ENCODE measurements around the gene EMC6. TPM values are rescaled to one million over a fixed set of nuclear protein-coding genes. Genes with fewer than 3 reads are reported as not detected.

Gene EMC6
- total RNA-seq, 1 experiment from 2014 or later: 56.5 TPM

DNA sequence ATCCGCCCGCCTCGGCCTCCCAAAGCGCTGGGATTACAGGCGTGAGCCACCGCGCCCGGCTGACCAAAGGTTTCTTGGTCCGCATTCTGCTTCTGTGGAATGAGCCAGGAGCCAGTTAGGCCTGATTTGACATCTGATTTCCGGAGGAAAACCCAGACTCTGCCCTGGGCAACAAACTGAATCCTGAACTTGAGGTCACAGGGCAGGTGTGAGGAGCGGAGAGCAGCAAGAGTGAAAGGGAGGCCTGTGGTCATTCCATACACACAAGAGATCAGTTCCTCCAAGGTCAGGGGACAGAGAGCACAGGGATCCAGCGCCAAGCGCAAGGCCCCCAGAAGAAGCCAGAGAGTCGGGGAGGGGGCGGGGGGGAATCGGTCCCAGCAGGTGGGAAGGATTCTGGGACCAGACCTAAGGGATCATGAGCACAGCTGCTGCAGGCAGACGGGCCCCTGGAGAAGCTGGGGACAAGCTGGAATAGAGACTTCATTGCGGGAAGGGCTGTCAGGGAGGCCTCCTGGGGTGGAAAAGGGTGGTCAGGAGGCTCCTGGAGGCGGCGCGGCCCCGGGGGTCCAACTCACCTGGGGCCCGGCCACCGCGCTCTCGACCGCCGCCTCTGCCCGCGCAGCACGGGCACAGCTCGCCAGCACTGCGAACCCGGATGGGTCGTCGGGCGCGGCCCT lies 33.0 kb upstream of the EMC6 start:
- Histone ChIP-seq H3K4me1 (ENCODE audit: insufficient read depth, low read length) (peaks cover 6% of the 10 kb centered on the region; the same call in 1 of the 2 replicates), H3F3A (ENCODE audit: low read length, unreplicated experiment) (no peaks in the 10 kb centered on the region), H3K4me2 (ENCODE audit: low read length) (peak overlapping the region; percentile 94), H3K36me3 (ENCODE audit: low read depth, low read length) (no peaks in the 10 kb centered on the region; the same call in 1 of the 2 replicates), H3K79me2 (ENCODE audit: low read length) (peaks cover 44% of the 10 kb centered on the region), H3K9ac (ENCODE audit: low read length) (peak overlapping the region; percentile 93), H3K27ac (ENCODE audit: low read length) (peak overlapping the region; percentile 46), H4K20me1 (ENCODE audit: low read length) (no peaks in the 10 kb centered on the region), H3K4me3 (ENCODE audit: low read length) (peak overlapping the region; percentile 86), H3K27me3 (ENCODE audit: low read length) (no peaks in the 10 kb centered on the region), H2AFZ (ENCODE audit: low read length) (peak overlapping the region; percentile 68; the same call in 1 of the 2 replicates), H3K9me2 (replicated peaks; ENCODE audit: low read length) (no peaks in the 10 kb centered on the region), H3K9me3 (ENCODE audit: low read length) (no peaks in the 10 kb centered on the region)
- CTCF ChIA-PET: interaction anchor here (0.6 to 1.0 kb wide), 2 partner anchors 32 kb away, joined by 3 to 5 read pairs; no protein-coding TSS in a partner anchor
- intact Hi-C loops (cut with micrococcal nuclease): loop anchor here (1.0 to 2.0 kb wide), 3 partner anchors 33 to 100 kb away; partner anchors contain the start of genes EMC6 and TAX1BP3
- ATAC-seq (peak; percentile 2), DNase-seq (peak; percentile 30)
- BruUV-seq (replicated peaks): no TSS peak
- TF ChIP-seq EZH2phosphoT487 (IDR thresholded peaks at IDR 0.05; ENCODE audit: borderline replicate concordance, low read length) (no peak), EZH2 (IDR thresholded peaks at IDR 0.05; ENCODE audit: low read length, unreplicated experiment) (no peak), CTCF (conservative IDR thresholded peaks at IDR 0.05; ENCODE audit: low read depth, low read length) (no peak)
- POLR2A ChIA-PET (ENCODE audit: unreplicated experiment): interaction anchor here (0.5 to 0.9 kb wide), 3 partner anchors 17 to 77 kb away, joined by 3 to 11 read pairs (median 3); no protein-coding TSS in a partner anchor

GRCh38 chr17:3636154-3636907 lies 32.3 kb upstream of the EMC6 start, which contains the start of the genes CTNS and SHPK:
Gene CTNS, plus strand, starts transcription at chr17:3636760. Its CDS starts 3,447 bp downstream, at chr17:3640207.
Gene SHPK, minus strand, starts transcription at chr17:3636250. Its CDS starts 31 bp downstream, at chr17:3636219.
- Histone ChIP-seq H2AFZ (ENCODE audit: low read length) (peak within 1 kb of the TSS; percentile 83), H3K36me3 (ENCODE audit: low read depth, low read length) (no peaks in the 10 kb centered on the region; the same call in 1 of the 2 replicates), H3K9me3 (ENCODE audit: low read length) (no peaks in the 10 kb centered on the region), H3K9ac (ENCODE audit: low read length) (peak within 1 kb of the TSS; percentile 93), H3K4me2 (ENCODE audit: low read length) (peak within 1 kb of the TSS; percentile 94), H3K27ac (ENCODE audit: low read length) (peak within 1 kb of the TSS; percentile 86), H3K4me3 (ENCODE audit: low read length) (peak within 1 kb of the TSS; percentile 86), H4K20me1 (ENCODE audit: low read length) (no peaks in the 10 kb centered on the region), H3K27me3 (ENCODE audit: low read length) (no peaks in the 10 kb centered on the region), H3K79me2 (ENCODE audit: low read length) (peaks cover 41% of the 10 kb centered on the region), H3K4me1 (ENCODE audit: insufficient read depth, low read length) (peaks cover 6% of the 10 kb centered on the region; the same call in 1 of the 2 replicates), H3K9me2 (replicated peaks; ENCODE audit: low read length) (no peaks in the 10 kb centered on the region), H3F3A (ENCODE audit: low read length, unreplicated experiment) (no peaks in the 10 kb centered on the region)
- peak; percentile 95 for ATAC-seq
- intact Hi-C loops (cut with micrococcal nuclease): loop anchor here (1.0 to 2.0 kb wide), 3 partner anchors 32 to 101 kb away; partner anchors contain the start of genes EMC6 and TAX1BP3
- POLR2A ChIA-PET (ENCODE audit: unreplicated experiment): interaction anchor here (0.5 to 0.9 kb wide), 4 partner anchors 16 to 119 kb away, joined by 3 to 11 read pairs (median 3); no protein-coding TSS in a partner anchor
- CTCF ChIA-PET: interaction anchor here (0.5 to 1.0 kb wide), 5 partner anchors 31 to 1234 kb away, joined by 3 to 5 read pairs (median 3); no protein-coding TSS in a partner anchor
- no peak for TF ChIP-seq EZH2 (IDR thresholded peaks at IDR 0.05; ENCODE audit: low read length, unreplicated experiment)
- TF ChIP-seq CTCF (conservative IDR thresholded peaks at IDR 0.05; ENCODE audit: low read depth, low read length): no peak
- no peak for TF ChIP-seq EZH2phosphoT487 (IDR thresholded peaks at IDR 0.05; ENCODE audit: borderline replicate concordance, low read length)
- DNase-seq: peak; percentile 94
- BruUV-seq (replicated peaks): no TSS peak
